Bronchial epithelial cell (primary cell): ENCODE results near the gene DTWD2. TPM values are rescaled to one million over a fixed set of nuclear protein-coding genes. Genes with fewer than 3 reads are reported as not detected.
"Not testable (repeated sequence)": the region's sequence is repeated elsewhere in the genome, so short reads cannot be mapped to it uniquely, and the experiment has no call there.

ENCODE experiments used
- DNase-seq: peaks from one replicate; pipeline ENCODE4 v3.0.0-alpha.2; 2010; ENCODE audit warnings: low read depth
- FAIRE-seq: peaks from 2 replicates; lab custom pipeline; 2011; peaks lifted over from hg19 to GRCh38; lab: Jason Lieb, UNC
- H3K27me3 ChIP-seq: 2 replicates; pipeline ENCODE4 v1.5.1; 2011; ENCODE audit warnings: low read length; ENCODE audit not compliant: control insufficient read depth, insufficient read depth
- H3K36me3 ChIP-seq: 2 replicates; pipeline ENCODE4 v1.5.1; 2011; ENCODE audit warnings: low read length; ENCODE audit not compliant: control insufficient read depth, insufficient read depth
- H3K4me3 ChIP-seq: 2 replicates; pipeline ENCODE4 v1.5.1; 2011; ENCODE audit warnings: mild to moderate bottlenecking, low read depth, low read length, control low read depth
- total RNA-seq: library from RNA; depleted of rRNA; stranded (reverse); fragments of >200 nt; gene quantifications from 2 replicates; pipeline ENCODE4 v1.2.1, GENCODE V29; 2014
- TF ChIP-seq, protein P1 (sequence below): IDR thresholded peaks from 2 replicates; pipeline ENCODE4 v1.5.1; 2011; ENCODE audit warnings: mild to moderate bottlenecking, moderate library complexity, low read length, control low read depth, inconsistent platforms; ENCODE audit not compliant: insufficient read depth, severe bottlenecking

DTWD2 gene
- total RNA-seq, 1 donor from 2014 or later = 4.2 TPM

DNA sequence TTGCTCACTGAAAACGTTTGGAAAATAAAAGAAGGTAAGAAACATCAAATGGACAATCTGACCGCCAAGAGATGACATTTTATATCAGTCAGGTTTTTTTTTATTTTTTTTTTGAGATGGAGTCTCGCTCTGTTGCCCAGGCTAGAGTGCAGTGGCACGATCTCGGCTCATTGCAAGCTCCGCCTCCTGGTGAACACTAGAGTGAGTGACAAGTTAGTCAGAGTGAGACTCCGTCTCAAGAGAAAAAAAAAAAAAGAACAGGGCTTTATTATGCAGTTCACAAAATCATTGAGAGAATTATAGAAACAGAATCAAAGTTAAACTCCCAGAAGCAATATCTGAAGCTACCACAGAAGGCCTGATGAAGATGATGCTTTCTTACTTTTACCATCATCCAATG, 70.1 kb downstream of the DTWD2 start:
- FAIRE-seq (no peak), DNase-seq (no peak)
- H3K4me3 ChIP-seq = no peak overlapping the region
- H3K27me3 ChIP-seq = no peaks in the 10 kb centered on the region
- TF ChIP-seq, protein P1, sequence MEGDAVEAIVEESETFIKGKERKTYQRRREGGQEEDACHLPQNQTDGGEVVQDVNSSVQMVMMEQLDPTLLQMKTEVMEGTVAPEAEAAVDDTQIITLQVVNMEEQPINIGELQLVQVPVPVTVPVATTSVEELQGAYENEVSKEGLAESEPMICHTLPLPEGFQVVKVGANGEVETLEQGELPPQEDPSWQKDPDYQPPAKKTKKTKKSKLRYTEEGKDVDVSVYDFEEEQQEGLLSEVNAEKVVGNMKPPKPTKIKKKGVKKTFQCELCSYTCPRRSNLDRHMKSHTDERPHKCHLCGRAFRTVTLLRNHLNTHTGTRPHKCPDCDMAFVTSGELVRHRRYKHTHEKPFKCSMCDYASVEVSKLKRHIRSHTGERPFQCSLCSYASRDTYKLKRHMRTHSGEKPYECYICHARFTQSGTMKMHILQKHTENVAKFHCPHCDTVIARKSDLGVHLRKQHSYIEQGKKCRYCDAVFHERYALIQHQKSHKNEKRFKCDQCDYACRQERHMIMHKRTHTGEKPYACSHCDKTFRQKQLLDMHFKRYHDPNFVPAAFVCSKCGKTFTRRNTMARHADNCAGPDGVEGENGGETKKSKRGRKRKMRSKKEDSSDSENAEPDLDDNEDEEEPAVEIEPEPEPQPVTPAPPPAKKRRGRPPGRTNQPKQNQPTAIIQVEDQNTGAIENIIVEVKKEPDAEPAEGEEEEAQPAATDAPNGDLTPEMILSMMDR = no peak
- no peaks in the 10 kb centered on the region for H3K36me3 ChIP-seq

DNA sequence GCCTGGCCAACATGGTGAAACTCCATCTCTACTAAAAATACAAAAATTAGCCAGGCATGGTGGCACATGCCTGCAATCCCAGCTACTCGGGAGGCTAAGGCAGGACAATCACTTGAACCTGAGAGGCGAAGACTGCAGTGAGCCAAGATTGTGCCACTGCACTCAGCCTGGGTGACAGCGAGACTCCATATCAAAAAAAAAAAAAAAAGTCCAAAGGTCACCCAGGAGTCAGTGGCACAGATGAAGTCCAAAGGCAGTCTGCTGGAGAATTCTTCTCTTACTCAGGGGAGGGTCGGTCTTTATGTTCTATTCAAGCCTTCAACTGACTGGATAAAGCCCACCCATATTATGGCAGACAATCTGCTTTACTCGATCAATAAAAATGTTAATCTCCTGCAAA, 80.8 kb downstream of the DTWD2 start:
- FAIRE-seq, DNase-seq, H3K27me3 ChIP-seq, H3K4me3 ChIP-seq, H3K36me3 ChIP-seq: not testable (repeated sequence)

GRCh38 chr5:118906947-118907346, 81.4 kb downstream of the DTWD2 start:
- no peak overlapping the region for H3K4me3 ChIP-seq
- FAIRE-seq = no peak

GRCh38 chr5:118905196-118905595, 83.2 kb downstream of the DTWD2 start:
- H3K27me3 ChIP-seq = no peaks in the 10 kb centered on the region
- FAIRE-seq = no peak
- no peaks in the 10 kb centered on the region for H3K36me3 ChIP-seq
- DNase-seq = no peak
- TF ChIP-seq, protein P1 = no peak
- H3K4me3 ChIP-seq = no peak overlapping the region

More at GRCh38 chr5:118906947-118907346, 81.4 kb downstream of the DTWD2 start:
- H3K36me3 ChIP-seq = no peaks in the 10 kb centered on the region
- H3K27me3 ChIP-seq = no peaks in the 10 kb centered on the region
- TF ChIP-seq, protein P1 = no peak
- DNase-seq = no peak

DNA sequence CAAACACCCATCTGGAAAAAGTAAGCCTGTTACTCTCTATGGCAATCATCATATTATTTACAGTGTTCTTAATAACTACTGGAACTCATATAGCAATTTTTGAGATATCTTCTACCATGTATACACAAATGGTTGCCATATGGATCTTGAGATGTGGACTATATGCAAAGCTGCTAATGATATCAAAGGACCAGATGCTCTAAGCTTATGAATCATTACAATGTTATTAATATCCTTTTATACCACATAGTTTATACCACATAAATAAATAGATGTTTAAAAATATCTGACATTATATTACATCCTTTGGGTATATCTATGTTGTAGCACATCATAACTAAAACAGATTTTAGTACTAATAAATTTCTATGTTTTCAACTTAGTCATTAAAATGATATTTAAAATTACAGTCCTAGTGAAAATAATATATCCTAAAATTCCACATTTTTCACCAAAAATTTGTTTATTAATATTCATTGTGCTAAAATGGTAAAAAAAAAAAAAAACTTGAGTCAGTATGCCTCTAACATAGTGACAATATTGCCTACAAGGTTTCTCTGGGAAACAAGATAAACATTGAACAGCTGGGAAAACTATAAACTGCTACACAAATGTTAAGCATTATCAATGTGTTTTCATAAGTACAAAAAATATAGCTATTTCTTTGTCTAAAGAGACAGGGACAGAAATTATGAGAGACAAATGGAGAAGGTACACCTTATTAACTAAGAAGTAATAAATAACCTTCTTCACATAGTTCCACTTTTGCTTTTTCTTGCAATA, 85.5 kb downstream of the DTWD2 start:
- H3K36me3 ChIP-seq = no peaks in the 10 kb centered on the region
- no peak overlapping the region for H3K4me3 ChIP-seq
- H3K27me3 ChIP-seq = no peaks in the 10 kb centered on the region
- FAIRE-seq = no peak
- TF ChIP-seq, protein P1 = no peak
- DNase-seq = no peak

GRCh38 chr5:118894709-118895108, 93.6 kb downstream of the DTWD2 start:
- TF ChIP-seq, protein P1 = no peak
- FAIRE-seq = no peak
- H3K27me3 ChIP-seq = no peaks in the 10 kb centered on the region
- DNase-seq = no peak
- H3K4me3 ChIP-seq = no peak overlapping the region
- H3K36me3 ChIP-seq = no peaks in the 10 kb centered on the region
